GM18511 (cell line): ENCODE data around the gene MRPL45.

ENCODE experiments used
- ATAC-seq: cut with Tn5 transposase; IDR thresholded peaks from one replicate; pipeline ENCODE4 v1.9.1; 2021; ENCODE audit warnings: mild to moderate bottlenecking, moderate library complexity; ENCODE audit not compliant: unreplicated experiment

Gene MRPL45

DNA sequence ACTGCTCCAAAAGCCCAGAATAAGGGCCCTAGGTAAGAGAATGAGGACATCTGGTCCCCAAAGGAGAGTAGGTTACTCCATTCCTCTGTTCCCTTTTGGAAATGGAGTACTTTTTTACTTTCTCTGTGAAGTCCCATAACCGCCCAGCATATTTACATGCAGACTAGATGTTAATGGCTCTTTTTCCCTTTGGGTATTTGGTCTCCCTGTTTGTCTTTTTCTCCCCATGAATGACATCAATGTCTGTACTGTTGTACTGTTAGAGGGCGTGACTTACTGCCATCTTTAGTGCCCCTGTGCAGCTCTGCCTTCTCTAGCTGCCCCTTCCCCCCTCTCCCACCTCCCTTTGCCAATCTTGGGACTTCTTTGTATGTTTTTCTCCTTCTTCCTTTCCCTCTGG lies 27.8 kb downstream of the MRPL45 start:
- ATAC-seq = no peak

DNA sequence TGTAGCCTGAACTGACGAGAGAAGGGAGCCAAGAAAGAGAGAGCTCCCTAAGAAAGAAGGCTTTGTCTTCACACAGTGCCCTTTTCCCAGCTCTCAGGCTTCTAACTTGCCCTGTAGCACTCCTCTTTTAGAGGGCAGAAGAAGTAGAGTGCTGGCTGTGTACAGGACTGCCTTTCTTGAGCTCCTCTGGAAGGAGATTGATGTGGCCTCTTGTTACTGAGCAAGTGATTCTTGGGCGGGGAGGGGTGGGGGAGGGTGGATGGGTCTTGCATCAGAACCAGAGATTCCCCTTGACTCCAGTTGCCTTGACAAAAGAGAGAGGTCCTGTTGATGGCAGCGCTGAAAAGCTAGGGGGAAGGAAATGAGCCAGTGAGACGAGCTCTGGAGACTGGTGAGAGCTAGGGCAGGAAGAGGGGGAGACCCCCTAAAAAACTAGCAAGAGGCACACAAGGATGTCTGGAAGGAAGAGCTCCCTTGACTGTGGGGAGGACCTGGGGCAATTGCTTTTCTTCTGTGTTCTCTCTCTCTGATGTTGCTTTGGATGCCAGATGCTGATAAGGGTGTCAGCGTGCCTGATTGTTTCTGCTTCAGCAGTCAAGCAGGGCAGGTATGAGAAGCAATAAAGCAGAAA lies 28.4 kb downstream of the MRPL45 start:
- no peak for ATAC-seq

DNA sequence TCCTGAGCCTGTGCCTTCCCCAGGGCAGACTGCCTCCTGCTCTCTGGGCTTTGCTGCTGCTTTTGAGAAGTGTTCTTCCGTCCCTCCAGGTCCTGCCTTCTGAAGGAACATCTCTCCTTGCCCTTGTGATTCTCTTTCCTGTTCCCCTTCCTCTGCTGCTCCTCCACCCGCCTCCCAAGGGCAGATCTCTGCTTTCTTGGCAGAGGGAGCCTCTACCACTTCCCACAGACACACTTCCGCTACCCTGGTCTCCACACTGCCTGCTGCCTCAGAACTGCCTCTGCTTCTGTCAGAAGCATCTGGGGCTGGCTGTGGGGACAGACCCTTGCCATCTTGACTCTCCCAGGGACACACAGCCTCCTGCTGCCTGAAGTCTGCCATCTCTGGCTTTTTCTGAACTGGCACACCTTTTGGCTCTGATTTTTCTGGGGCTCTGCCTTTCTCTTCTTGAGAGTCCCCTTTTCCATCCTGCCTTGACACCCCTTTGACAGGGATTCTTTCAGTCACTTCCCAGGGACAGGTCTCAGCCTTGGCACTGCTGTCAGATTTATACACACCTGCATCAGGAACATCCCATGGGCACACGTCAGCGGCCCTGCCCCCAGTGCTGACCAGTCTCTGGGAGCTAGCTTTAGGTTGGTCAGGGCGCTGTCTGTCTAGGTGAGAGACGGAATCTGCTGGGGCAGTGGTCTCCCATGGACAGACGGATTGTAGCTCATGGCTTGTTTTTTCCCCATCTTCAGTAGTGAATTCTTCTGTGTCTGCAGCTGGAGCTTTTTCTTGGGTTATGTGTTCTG lies 30.2 kb downstream of the MRPL45 start:
- ATAC-seq = no peak

DNA sequence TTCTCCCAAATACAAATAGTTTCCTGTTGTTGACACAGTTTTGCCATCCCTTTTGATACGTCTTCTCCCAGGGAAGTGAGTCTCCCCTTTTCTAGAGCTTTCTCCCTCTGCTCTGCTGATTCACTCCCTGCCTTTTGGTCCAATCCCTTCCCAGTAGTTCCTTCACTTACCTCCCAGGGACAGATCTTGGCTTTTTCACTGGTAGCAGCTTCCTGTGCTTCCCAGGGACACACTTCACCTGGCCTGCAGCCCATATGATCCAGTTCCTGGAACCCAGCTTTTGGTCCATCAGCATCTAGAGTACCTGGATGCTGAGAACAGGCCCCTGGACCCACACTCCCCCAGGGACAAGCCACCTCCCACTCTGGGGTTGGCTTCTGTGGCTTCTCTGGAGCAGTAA lies 31.0 kb downstream of the MRPL45 start:
- no peak for ATAC-seq

DNA sequence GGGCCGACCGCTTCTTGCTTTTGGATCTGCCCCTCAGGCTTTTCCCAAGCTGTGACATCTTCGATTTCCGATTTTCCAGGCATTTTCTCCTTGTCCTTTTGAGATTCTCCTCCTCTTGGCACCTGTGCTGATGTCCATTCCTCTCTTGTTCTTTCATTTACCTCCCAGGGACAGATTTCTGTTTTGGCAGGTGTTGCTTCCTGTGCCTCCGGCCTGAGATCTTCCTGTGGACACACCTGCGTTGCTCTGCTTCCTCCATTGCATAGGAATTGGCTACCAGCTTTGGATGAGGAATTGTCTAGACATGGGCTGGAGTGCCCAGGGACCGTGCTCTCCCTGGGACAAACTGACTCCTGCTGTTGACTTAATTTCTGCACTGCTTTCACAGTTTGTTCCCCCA lies 31.7 kb downstream of the MRPL45 start:
- no peak for ATAC-seq

DNA sequence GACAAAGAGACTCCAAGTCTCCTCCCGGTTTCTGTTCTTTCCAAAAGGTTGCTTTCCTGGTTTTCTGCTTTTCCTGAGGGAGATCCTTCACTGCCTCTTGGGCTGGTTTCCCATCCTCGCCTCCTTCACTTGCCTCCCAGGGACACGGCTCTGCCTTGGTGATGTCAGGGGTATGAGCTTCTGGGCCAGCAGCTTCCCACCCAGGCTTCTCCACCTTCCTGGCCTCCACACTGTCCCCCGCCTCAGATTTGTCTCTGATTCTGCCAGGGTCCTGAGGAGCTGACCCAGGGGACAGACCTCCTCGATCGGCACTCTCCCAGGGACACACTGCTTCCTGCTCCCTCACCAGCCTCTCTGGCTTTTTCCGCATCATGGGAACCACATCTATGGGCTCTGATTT lies 32.3 kb downstream of the MRPL45 start:
- no peak for ATAC-seq

DNA sequence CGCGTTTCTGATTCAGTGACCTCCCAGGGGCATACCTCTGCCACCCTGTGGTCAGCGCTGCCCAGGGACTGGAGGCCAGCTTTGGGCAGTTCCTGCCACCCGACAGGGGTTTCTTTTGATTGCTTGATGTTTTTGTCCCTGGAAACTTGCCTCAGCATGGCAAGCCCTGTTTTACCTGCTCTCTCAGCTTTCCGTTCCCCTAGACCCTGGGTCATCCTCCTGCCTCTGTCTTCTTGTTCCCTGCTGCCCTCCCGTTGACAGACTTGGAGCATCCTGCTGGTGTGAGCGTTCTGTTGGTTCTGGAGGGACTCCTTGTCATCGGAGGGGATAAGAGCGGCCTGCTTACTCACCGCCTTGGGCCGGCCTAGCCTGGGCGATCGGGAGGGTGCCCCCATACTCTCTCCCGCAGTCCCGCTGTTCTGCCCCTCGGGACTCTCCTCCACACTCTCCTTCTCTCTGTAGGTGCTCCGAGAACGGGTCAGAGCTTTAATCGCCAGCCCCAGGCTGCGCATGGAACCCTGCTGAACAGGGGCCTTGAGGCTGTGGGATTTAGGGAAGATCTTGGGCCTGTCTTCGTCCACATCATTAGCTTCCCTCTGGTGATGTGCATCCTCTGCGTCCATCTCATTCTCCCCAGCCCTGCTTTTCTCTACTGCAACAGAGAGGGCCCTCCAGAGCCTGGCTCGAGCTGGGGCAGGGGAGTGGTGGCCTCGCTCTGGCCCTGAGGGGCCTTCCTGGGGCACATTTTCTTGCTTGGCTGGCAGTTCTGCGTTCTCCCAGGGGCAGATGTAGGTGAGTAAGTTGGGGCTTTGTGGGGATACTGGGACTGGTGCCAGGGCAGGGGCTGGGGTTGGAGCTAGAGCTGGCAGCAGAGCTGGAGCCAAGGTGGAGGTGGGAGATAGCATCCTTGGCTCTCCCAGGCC lies 33.1 kb downstream of the MRPL45 start:
- no peak for ATAC-seq

DNA sequence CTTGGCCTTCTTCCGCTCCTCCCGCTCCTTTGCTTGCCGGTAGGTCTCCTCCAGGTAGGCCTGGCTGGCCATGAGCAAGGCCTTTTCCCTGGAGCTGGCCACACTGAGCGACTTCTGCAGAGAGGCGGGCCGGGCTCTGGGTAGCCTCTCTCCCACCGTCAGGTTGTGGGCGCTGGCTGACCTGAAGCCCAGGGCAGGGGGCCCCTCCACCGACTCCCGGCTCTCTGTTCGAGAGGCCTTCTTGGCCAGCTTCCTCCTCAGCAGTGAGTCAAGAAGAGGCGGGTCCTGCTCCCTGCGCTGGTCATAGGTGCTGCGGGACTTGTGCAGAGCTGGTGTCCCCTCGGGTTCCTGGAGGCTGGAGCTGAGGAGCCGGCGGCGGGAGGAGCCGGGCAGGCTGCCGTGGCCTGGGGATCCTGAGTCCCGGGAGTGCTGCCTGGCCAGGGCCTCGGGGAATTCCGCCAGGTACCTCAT lies 34.0 kb downstream of the MRPL45 start:
- ATAC-seq = no peak

DNA sequence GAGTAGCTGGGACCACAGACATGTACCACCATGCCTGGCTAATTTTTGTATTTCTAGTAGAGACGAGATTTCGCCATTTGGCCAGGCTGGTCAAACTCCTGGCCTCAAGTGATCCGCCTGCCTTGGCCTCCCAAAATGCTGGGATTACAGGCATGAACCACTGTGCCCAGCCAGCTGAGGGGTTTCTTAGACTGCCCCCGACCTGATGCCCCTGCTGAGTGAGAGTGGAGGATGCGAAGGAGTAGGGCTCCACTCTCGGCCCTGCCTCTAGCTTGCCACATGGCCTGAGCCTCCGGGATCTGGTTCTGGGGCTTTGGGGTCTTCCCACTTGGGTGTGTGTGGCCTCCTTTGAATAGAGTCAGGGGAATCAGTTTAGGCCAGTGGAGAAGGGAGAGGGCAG lies 35.8 kb downstream of the MRPL45 start:
- no peak for ATAC-seq

DNA sequence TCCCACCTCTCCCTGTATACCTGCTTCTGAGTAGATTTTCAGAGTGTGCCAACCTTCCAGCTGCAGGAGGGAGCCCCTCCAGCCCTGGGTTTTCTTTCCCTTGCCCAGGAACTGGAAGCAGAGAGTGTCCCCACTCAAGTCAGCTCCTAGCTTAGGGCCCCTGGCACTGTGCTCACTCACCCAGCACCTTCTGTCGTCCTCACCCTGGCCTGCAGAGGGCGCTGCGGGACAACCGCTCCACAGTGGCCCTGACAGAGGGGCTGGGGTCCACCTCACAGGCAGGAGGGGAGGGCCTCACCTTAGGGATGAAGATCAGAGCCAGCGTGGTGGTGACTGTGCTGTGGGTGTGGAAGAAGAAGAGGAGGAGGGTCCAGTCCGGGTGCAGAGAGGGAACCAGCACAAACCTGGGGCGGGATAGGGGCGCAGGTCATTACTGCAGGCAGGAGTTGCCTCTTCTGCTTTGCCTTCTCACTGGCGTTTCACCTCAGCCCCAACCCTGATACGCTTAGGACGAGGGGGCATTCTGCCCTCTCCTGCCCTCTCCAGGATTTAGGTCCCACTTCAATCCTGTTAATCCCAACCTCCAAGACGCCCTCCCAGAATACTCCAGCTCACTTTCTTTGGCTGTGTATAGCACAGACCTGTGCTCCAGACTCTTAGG lies 36.8 kb downstream of the MRPL45 start:
- ATAC-seq = no peak

DNA sequence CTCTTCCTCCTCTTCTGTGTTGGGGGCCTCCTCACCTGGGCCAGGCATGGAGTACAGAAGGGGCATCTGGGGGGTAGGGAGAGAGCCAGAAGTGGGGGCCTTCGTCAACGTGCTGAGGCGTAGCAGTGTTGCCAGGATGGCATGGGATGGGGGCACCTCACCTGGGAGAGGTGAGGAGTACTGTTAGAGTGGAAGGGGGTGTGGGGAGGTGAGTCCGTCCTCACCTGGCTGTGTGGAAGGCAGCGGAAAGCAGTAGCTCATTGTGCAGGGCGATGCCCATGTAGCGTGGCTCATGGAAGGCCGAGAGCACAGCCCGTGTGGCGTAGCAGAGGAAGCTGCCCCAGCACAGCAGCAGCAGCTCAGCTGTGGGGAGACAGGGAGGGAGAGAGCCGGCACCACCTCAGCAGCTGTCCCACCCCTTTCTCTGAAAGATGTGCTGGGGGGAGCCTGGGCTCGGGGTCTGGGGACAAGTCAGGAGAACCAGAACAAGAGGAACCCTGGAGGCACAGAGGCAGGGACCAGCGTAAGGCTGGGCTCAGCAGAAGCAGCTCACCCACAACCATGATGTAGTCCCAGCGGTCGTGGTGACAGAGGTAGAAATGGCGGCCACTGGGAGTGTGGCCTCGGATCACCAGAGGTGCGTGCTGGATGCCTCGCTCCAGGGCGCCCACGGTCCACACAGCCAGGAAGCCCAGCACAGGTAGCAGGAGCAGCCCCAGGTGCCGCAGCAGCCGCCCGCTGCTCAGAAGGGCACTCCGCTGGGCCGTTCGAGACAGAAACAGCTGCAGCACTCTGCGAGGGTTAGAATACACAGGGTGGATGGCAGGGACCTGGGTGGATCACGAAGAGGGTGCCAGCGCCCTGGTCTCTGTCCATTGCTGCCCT lies 37.8 kb downstream of the MRPL45 start:
- no peak for ATAC-seq

DNA sequence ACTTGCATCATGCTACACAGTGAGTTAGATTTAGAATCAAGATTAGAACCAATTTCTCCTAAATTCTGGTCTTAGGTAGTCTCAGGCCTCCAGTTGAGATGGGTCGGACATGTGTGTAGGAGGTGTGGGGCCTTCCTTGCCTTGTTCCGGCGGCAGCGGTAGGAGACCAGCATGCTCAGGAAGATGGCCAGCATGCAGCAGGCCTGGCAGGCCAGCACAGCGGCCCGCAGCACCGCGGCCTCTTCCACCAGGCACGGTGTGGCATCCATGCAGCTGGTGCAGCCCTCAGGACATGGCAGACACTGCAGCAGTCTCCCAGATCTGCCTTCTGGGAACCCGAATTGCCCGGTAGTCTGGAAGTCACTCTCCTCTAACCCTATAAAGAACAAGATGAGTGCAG lies 39.9 kb downstream of the MRPL45 start:
- no peak for ATAC-seq

DNA sequence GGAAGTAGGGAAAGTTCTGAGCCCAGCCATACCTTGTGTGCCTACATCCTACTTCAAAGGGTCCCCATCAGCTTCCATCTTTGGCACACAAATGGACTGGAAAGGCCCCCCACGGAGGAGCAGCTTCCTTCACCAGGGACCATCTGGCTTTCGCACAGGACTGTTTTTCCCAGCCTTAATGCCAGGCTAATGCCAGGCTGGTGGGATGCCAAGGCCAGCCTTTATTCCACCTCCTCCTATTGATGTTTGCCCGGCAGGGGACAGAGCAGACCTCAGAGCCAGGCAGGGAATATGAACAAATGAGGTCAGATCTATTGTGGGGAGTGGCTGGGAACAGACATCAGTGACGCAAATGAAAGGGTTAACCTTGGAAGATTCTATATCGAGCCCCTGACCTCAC lies 41.1 kb downstream of the MRPL45 start:
- ATAC-seq = no peak

DNA sequence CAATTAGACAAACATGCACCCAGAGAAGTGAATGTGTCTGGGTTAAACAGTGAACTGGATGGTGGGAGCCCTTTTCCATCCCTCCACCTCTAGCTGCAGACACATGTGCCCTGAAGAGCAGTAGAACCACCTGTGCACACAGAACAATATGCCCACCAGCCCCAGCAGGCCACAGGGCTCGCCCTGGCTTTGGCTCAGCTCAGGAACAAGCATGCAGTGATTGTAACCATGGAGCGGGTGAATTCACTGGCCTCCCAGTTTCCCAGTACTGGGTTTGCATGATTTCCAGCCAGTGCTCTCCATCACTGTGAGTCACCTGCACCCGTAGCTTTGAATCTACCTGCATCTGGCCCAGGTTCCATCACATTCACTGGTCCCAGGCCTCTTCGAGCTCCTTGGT lies 41.6 kb downstream of the MRPL45 start:
- no peak for ATAC-seq

DNA sequence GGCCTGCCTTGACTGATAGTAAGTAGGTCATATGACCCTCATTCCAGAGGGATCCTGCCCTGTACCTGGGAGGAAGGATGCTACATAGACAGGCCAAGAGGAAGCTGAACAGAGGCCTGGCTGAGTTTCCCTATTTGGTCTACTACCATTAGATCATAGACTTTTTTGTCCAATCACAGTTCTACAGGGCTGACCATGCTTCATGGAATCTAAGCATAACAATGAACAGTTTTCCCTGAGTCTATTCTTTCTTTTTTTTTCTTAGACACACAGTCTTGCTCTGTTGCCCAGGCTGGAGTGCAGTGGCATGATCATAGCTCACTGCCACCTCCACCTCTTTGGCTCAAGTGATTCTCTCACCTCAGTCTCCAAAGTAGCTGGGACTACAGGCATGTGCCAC lies 42.9 kb downstream of the MRPL45 start:
- ATAC-seq = no peak

DNA sequence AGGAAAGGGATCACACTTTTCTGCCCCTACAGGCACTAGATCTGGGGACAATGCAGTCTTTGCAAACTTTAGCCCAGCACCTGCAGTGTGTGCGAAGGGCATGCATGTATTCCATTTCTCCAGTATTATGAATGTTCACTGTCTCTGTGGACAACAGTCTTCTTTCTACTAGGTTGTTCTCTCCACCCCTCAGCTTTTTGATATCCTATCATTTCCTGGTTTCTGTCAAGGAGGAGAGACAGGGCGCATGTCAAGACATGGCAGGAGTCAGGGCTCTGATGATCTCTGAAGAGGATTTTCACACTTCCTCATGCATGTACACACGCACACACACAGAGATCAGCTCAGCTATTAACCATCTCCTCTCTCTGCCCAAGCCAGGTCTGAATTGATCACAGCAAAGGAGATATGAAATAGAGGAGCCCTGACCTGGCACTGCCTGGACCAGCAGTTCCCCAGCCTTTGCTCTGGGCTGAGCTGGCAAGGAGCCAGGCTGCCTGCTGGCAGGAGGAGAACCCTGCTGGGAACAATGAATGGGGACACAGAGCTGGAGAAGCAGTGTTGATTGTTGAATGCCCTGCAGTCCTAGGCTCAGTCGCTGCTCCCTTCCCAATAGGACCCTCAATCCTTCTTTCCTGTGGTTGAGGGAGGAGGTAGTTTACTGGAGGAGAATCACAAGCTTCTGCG lies 44.2 kb downstream of the MRPL45 start:
- ATAC-seq = no peak

DNA sequence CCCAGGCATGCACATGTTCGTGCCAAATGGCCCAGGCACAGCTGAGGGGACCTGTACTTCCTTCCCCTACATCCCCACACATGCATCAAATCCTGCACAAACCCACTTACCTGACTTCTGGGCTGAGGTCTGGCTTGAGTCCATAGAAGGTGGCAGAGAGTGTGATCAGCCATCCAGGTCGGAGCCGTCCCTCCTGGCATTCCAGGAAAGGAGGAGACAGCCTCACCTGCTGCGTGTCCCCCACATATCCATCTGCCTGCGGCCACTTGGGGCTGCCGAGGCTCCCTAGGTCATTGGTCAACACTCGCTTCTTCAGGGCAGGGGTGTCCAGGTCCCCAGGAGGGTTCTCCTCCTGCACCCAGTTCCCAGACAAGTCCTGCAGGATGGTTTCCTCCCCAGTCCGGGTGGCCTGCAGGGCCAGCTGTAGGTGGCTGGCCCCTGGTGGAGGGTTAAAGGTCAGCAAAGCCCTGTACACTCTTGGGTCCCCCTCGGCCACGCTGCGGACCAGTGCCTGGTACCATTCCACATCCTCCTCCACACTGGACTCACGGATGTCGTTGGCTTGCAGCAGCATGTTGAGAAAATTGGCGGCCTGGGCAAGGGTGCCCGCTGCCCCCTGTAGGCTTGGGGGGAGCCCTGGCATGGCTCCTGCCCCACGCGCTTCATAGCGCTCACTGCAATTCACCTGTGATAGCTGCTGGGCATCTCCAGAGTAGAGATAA lies 46.1 kb downstream of the MRPL45 start:
- no peak for ATAC-seq

DNA sequence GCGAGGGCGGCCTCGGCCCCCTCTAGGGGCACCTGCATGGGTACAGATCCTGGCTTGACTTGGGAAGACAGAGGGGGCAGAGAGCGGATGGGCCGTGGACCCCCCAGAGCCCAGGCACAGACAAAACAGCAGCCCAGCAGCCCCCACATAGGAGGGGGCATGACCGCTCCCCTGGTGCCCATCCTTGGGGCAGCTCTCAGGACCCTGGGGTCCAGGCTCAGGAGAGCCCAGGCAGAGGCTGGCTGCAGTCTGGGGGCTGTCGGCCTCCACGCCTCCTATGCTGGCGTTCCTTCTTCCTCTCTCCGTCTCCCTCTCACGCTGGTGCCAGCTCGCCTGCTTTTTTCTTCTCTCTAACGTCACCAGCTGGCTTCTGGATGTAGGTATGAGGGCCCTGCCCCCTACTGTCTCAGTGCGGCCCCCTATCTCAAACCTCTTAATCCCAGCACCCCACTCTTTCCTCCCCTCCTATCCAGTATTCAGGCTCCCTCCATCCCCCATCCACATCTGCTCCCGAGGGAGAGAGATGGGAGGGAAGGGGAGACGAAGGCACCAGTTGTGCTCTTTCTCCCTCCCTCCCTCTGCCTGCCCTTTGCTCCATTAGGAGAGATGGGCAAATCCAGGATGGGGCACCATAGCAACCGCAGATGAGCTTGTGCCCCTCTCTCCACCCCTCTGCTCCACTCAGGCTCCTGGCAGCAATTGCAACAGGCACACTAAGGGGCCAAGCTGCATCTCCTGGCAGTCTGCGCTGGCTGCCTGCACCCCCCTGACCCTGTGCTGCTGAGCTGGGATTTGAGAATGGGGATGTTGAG lies 46.8 kb downstream of the MRPL45 start, which contains the start of gene GPR179:
TSS of gene GPR179 (minus strand) at position 349 of the 812 bp plus-strand sequence. CDS start at position 182, 167 bp downstream.
- no peak for ATAC-seq
